Measurements from ENCODE around the gene NRG3.

The NRG3 gene

DNA sequence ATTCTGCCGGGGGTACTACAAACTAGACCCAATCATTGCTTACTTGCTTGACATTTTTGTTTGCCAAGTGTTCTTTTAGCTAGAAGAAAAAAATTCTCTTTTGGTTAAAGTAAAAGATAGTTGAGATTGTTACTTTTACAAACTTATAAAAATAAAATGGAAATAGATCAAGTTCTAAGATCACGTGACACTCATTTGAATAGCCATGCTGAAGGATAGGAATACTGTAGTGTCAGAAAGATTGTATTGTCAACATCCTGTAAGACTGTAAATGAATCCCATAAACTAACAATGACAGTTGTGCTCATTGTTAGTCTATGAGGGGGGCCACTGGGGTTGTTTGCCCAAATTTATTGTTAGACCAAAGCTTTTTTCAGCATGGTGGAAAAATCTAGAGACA, 10.5 kb downstream of the NRG3 start:
- Histone ChIP-seq H3K36me3 (ENCODE audit: control insufficient read depth, low read depth, low read length) (no peaks in the 10 kb centered on the region), H3K9ac (ENCODE audit: low read length) (no peak overlapping the region), H3K27me3 (ENCODE audit: control insufficient read depth, insufficient read depth, low read length) (no peaks in the 10 kb centered on the region), H3K9me3 (ENCODE audit: control insufficient read depth, low read depth, low read length) (no peaks in the 10 kb centered on the region), H3K27ac (ENCODE audit: low read length) (no peak overlapping the region), H3K4me3 (ENCODE audit: low read length) (no peak overlapping the region), H3K4me1 (ENCODE audit: control insufficient read depth, low read depth, low read length) (peaks cover 19% of the 10 kb centered on the region)

DNA sequence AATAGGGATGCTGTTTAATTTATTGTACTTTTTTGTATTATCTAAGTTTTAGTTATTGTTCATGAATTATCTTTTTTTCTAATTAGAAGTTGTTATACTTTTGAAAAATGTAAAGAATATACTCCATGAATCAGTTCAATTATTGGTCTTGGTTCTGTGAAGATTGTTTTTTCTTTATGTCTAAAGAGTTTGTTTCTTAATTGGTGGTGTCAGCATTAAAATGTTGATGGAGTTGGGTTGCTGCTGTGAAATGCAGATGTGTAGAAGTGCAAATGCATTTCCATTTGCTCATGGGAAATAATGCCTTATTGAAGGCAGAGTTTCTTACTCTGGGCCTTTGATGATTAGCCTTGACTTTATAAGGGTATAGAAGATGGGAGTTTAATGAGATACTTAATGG, 11.9 kb downstream of the NRG3 start:
- H3K27me3 ChIP-seq (ENCODE audit: control insufficient read depth, insufficient read depth, low read length) = no peaks in the 10 kb centered on the region
- H3K4me1 ChIP-seq (ENCODE audit: control insufficient read depth, low read depth, low read length) = peaks cover 23% of the 10 kb centered on the region
- no peaks in the 10 kb centered on the region for H3K36me3 ChIP-seq (ENCODE audit: control insufficient read depth, low read depth, low read length)
- no peak overlapping the region for H3K4me3 ChIP-seq (ENCODE audit: low read length)
- no peak overlapping the region for H3K27ac ChIP-seq (ENCODE audit: low read length)
- no peak overlapping the region for H3K9ac ChIP-seq (ENCODE audit: low read length)
- H3K9me3 ChIP-seq (ENCODE audit: control insufficient read depth, low read depth, low read length) = no peaks in the 10 kb centered on the region

DNA sequence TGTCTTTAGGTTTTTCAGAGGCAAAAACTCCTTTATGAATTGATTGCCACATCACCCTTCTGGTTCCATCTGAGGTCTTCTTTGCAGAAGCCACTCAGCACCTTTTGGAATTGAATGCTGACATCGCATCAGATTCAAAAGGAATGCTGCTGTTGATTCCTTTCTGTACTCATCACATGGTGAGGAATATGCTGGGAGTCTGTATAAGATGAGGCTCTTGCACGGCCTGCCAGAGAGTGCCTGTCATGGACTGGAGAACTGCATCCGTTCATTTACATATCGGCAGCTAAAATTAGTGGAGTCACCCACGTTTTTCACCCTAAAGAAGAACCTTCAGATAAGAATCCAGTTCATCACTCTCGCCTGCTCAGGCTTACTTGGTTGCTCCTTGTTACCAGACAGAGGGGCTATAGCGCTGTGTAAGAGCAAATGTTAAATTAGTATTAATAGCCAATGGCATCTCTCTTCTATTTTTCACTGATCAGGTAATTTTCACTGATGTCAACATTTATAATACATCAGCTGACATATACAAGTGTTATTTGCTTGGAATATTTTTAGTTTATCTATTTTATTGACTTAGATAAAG, 14.3 kb downstream of the NRG3 start:
- Histone ChIP-seq H3K9ac (ENCODE audit: low read length) (no peak overlapping the region), H3K4me1 (ENCODE audit: control insufficient read depth, low read depth, low read length) (peaks cover 21% of the 10 kb centered on the region), H3K36me3 (ENCODE audit: control insufficient read depth, low read depth, low read length) (no peaks in the 10 kb centered on the region), H3K27ac (ENCODE audit: low read length) (no peak overlapping the region), H3K9me3 (ENCODE audit: control insufficient read depth, low read depth, low read length) (no peaks in the 10 kb centered on the region), H3K4me3 (ENCODE audit: low read length) (no peak overlapping the region), H3K27me3 (ENCODE audit: control insufficient read depth, insufficient read depth, low read length) (no peaks in the 10 kb centered on the region)

DNA sequence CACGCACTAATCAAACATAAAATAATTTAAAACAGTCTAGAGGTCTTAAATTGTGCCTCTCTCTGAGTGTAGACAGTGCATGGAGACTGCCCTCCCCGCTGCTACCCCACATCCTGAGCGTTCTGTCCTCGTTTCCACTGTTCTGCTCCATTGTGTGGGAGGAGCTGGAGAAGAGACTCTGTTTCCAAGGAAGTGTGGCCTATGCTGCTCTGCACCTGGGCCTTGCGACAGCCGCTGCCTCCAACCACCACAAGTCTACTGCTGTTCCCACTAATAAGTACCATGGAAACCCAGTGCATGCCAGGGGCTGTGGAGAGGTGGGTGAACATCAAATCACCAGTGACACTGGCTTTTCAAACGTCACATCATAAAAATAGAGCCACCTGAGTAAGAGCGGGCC, 19.6 kb downstream of the NRG3 start:
- H3K9me3 ChIP-seq (ENCODE audit: control insufficient read depth, low read depth, low read length) = no peaks in the 10 kb centered on the region
- H3K4me1 ChIP-seq (ENCODE audit: control insufficient read depth, low read depth, low read length) = peaks cover 10% of the 10 kb centered on the region
- no peak overlapping the region for H3K27ac ChIP-seq (ENCODE audit: low read length)
- no peaks in the 10 kb centered on the region for H3K36me3 ChIP-seq (ENCODE audit: control insufficient read depth, low read depth, low read length)
- H3K27me3 ChIP-seq (ENCODE audit: control insufficient read depth, insufficient read depth, low read length) = no peaks in the 10 kb centered on the region
- H3K9ac ChIP-seq (ENCODE audit: low read length) = no peak overlapping the region
- no peak overlapping the region for H3K4me3 ChIP-seq (ENCODE audit: low read length)

DNA sequence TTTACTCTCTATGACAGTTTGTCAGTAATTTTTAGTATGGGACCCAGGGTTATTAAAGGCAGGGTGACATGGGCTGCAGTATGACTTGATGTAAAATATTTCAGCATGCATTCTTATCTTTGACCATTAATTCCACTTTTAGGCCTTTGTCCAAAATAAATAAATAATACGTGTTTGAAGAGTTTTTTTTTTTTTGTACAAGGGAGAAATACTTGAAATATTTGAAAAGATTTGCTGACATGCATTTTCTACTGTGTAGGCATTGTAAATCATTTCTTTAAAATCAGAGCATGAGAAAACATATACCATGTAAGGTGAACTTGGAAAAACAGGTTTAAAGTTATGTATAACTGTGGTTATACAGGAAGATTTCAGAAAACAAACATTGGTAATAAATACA, 23.5 kb downstream of the NRG3 start:
- Histone ChIP-seq H3K9ac (ENCODE audit: low read length) (no peak overlapping the region), H3K36me3 (ENCODE audit: control insufficient read depth, low read depth, low read length) (no peaks in the 10 kb centered on the region), H3K9me3 (ENCODE audit: control insufficient read depth, low read depth, low read length) (no peaks in the 10 kb centered on the region), H3K27ac (ENCODE audit: low read length) (no peak overlapping the region), H3K4me1 (ENCODE audit: control insufficient read depth, low read depth, low read length) (no peaks in the 10 kb centered on the region), H3K4me3 (ENCODE audit: low read length) (no peak overlapping the region), H3K27me3 (ENCODE audit: control insufficient read depth, insufficient read depth, low read length) (no peaks in the 10 kb centered on the region)

DNA sequence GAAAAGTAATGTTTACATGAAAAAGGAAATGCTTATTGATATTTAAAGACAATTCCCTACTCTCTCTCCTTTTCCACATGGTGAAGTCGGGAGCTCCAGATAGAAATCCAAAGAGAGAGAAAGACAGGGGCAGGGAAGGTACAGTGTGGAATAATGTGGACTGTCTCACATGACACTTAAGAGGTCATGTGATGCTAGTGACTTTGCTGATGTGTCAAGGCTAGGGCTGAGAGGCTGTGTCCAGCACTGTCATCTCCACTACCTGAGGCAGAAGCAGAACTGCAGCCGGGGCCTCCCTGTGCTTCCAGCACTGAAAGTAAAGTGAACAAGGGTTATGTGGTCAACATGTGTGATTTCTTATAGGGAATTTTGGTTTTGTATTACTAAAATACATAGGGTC, 26.0 kb downstream of the NRG3 start:
- Histone ChIP-seq H3K27me3 (ENCODE audit: control insufficient read depth, insufficient read depth, low read length) (no peaks in the 10 kb centered on the region), H3K36me3 (ENCODE audit: control insufficient read depth, low read depth, low read length) (no peaks in the 10 kb centered on the region), H3K4me3 (ENCODE audit: low read length) (no peak overlapping the region), H3K4me1 (ENCODE audit: control insufficient read depth, low read depth, low read length) (peaks cover 4% of the 10 kb centered on the region), H3K27ac (ENCODE audit: low read length) (no peak overlapping the region), H3K9me3 (ENCODE audit: control insufficient read depth, low read depth, low read length) (no peaks in the 10 kb centered on the region), H3K9ac (ENCODE audit: low read length) (no peak overlapping the region)

DNA sequence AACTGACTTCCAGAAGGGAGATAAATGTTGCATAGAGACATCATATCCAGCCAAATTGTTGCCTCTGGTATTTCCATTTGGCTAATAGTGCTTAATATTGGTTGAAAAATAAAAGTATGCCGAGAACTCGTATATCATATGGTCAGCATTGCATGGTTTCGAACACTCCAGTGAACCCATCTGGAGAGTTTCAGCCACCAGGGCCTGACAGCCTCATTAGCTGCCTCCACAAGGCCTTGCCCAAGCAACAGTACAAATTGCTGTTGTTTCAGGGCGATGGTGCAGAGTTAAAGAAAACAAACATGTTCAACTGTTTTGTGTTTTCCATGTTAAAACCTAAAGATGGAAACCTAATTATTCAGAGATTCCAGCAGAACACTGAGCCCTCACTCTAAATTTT, 28.5 kb downstream of the NRG3 start:
- no peaks in the 10 kb centered on the region for H3K9me3 ChIP-seq (ENCODE audit: control insufficient read depth, low read depth, low read length)
- no peak overlapping the region for H3K27ac ChIP-seq (ENCODE audit: low read length)
- H3K36me3 ChIP-seq (ENCODE audit: control insufficient read depth, low read depth, low read length) = no peaks in the 10 kb centered on the region
- peaks cover 11% of the 10 kb centered on the region for H3K4me1 ChIP-seq (ENCODE audit: control insufficient read depth, low read depth, low read length)
- H3K4me3 ChIP-seq (ENCODE audit: low read length) = no peak overlapping the region
- no peaks in the 10 kb centered on the region for H3K27me3 ChIP-seq (ENCODE audit: control insufficient read depth, insufficient read depth, low read length)
- H3K9ac ChIP-seq (ENCODE audit: low read length) = no peak overlapping the region

DNA sequence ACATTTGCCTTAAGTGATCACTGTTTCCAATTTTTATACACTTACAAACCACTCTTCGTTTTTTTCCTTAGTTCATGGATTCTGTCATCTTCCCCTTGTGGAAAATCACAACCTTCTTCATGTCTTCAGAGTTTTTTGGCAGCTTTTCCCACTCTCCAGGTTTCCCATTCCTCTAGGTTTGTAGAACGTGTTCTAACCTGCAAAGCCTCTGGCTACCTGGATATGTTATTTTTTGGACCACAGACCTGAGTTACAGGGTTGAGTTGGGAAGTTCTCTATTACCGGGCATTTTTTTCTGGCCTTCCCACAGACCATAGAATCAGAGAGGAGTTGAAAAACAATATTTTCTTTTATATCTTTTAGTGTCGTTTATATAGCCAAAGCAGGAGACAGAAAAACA, 30.2 kb downstream of the NRG3 start:
- no peak overlapping the region for H3K9ac ChIP-seq (ENCODE audit: low read length)
- no peak overlapping the region for H3K4me3 ChIP-seq (ENCODE audit: low read length)
- H3K27me3 ChIP-seq (ENCODE audit: control insufficient read depth, insufficient read depth, low read length) = no peaks in the 10 kb centered on the region
- no peaks in the 10 kb centered on the region for H3K9me3 ChIP-seq (ENCODE audit: control insufficient read depth, low read depth, low read length)
- H3K27ac ChIP-seq (ENCODE audit: low read length) = no peak overlapping the region
- H3K36me3 ChIP-seq (ENCODE audit: control insufficient read depth, low read depth, low read length) = no peaks in the 10 kb centered on the region
- H3K4me1 ChIP-seq (ENCODE audit: control insufficient read depth, low read depth, low read length) = peaks cover 11% of the 10 kb centered on the region

DNA sequence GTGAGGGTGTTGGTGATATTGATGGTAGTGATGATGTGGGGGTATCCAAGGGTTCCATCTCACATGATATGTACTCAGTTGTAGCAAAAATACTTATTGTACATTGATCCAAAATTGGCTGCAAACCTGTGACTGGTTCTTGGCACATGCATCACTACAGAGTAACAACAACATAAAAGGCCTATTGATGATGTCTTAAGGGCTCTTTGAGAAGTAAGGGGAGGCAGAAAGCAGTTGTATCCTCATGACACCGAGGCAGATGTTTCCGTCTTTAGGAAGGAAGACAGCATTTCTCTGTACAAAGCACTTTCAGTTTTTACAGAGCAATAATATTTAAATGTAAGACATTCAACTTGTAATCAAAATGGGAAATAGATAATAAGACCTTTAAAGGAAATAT, 34.5 kb downstream of the NRG3 start:
- H3K27me3 ChIP-seq (ENCODE audit: control insufficient read depth, insufficient read depth, low read length) = no peaks in the 10 kb centered on the region
- H3K4me1 ChIP-seq (ENCODE audit: control insufficient read depth, low read depth, low read length) = peaks cover 11% of the 10 kb centered on the region
- no peaks in the 10 kb centered on the region for H3K36me3 ChIP-seq (ENCODE audit: control insufficient read depth, low read depth, low read length)
- H3K4me3 ChIP-seq (ENCODE audit: low read length) = no peak overlapping the region
- H3K9ac ChIP-seq (ENCODE audit: low read length) = no peak overlapping the region
- no peak overlapping the region for H3K27ac ChIP-seq (ENCODE audit: low read length)
- H3K9me3 ChIP-seq (ENCODE audit: control insufficient read depth, low read depth, low read length) = no peaks in the 10 kb centered on the region

DNA sequence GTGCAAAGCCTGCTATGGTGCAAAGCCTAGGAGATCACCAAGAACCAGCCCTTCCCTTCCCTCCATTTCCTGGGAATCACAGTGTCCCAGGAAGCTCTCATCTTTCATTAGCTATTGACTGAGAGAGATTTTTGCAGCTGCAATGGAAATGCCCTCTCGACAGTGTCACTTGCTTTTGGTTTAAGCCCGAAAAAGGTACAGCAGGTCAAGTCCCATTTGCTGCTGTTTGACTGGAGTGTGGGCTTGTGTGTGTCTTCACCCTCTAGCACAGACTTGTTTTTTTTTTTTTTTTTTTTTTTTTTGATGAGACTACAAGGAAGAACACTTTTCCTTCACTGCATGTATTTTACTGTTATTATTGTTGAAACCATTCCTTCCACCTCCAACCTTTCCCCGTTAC, 36.3 kb downstream of the NRG3 start:
- Histone ChIP-seq H3K27ac (ENCODE audit: low read length) (no peak overlapping the region), H3K9me3 (ENCODE audit: control insufficient read depth, low read depth, low read length) (no peaks in the 10 kb centered on the region), H3K36me3 (ENCODE audit: control insufficient read depth, low read depth, low read length) (no peaks in the 10 kb centered on the region), H3K4me3 (ENCODE audit: low read length) (no peak overlapping the region), H3K4me1 (ENCODE audit: control insufficient read depth, low read depth, low read length) (peaks cover 14% of the 10 kb centered on the region), H3K27me3 (ENCODE audit: control insufficient read depth, insufficient read depth, low read length) (no peaks in the 10 kb centered on the region), H3K9ac (ENCODE audit: low read length) (no peak overlapping the region)

DNA sequence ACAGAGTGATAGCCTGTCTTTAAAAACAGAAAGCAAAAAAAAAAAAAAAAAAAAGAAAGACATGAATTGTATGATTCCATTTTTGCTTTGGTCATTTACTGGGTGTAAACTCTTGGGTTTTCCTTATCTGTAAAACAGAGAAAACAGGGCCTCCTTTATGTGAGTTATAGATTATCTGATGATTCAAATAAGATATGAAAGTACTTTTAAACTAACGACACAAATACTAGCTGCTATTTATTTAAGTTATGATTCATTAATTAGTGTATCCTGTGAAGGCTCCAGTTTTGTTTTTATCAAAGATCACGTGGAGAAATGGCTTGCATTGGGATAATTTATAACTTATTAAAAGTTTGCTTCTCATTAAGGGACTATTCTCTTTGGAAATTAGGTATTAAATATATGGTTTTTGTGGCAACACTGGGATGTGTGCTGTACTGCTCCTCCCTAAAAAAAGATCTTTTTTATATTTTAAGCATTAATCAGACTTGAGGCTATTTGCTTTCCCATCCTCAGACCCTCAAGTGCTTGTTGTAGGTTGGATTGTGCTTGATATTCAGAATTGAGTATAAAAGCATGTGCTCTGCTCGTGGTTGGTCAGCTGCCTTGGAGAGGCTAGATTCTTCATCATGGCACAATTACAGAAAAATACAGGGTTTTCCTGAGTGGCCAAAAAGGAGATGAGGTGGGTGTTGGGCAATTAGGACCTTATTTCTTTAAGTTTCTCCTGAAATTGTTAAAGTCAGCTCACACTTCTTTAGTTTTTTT, 39.9 kb downstream of the NRG3 start:
- no peak overlapping the region for H3K9ac ChIP-seq (ENCODE audit: low read length)
- H3K36me3 ChIP-seq (ENCODE audit: control insufficient read depth, low read depth, low read length) = no peaks in the 10 kb centered on the region
- H3K4me1 ChIP-seq (ENCODE audit: control insufficient read depth, low read depth, low read length) = peaks cover 22% of the 10 kb centered on the region
- H3K27me3 ChIP-seq (ENCODE audit: control insufficient read depth, insufficient read depth, low read length) = no peaks in the 10 kb centered on the region
- no peak overlapping the region for H3K4me3 ChIP-seq (ENCODE audit: low read length)
- no peaks in the 10 kb centered on the region for H3K9me3 ChIP-seq (ENCODE audit: control insufficient read depth, low read depth, low read length)
- H3K27ac ChIP-seq (ENCODE audit: low read length) = no peak overlapping the region

DNA sequence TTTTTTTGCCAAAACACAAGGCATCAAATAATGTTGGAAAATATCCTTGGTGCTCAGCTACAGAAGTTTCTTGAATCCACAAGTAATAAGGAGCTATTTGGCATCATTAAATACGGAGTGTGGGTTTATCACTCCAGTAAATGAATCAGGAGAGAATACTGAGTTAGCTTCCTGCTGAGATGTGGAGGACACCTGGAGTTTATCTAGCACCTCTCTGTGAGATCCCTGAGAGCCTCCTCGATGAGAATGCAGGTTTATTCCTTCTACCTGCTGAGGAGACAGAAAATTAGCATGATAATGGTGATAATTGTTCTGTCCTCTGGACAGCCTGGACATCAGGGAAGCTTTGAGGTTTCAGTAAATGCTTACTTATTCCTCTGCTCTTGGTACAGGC, 40.5 kb downstream of the NRG3 start:
- Histone ChIP-seq H3K9ac (ENCODE audit: low read length) (no peak overlapping the region), H3K27ac (ENCODE audit: low read length) (no peak overlapping the region), H3K36me3 (ENCODE audit: control insufficient read depth, low read depth, low read length) (no peaks in the 10 kb centered on the region), H3K27me3 (ENCODE audit: control insufficient read depth, insufficient read depth, low read length) (no peaks in the 10 kb centered on the region), H3K4me1 (ENCODE audit: control insufficient read depth, low read depth, low read length) (peaks cover 22% of the 10 kb centered on the region), H3K4me3 (ENCODE audit: low read length) (no peak overlapping the region), H3K9me3 (ENCODE audit: control insufficient read depth, low read depth, low read length) (no peaks in the 10 kb centered on the region)

Data from iPS-18a (cell line).